AG20443 (cell line): ENCODE results near the gene NDST1.
A peak's percentile ranks its signal among the peaks of the same experiment; 100 is the strongest.
"Not testable (repeated sequence)": the region's sequence is repeated elsewhere in the genome, so short reads cannot be mapped to it uniquely, and the experiment has no call there.

Source experiments
- DNase-seq: peaks from one replicate; pipeline ENCODE4 v3.0.0; 2012; ENCODE audit warnings: low spot score, mixed read lengths

The NDST1 gene

GRCh38 chr5:150508277-150508640 lies 328 bp downstream of the NDST1 start:
- no peak for DNase-seq

DNA sequence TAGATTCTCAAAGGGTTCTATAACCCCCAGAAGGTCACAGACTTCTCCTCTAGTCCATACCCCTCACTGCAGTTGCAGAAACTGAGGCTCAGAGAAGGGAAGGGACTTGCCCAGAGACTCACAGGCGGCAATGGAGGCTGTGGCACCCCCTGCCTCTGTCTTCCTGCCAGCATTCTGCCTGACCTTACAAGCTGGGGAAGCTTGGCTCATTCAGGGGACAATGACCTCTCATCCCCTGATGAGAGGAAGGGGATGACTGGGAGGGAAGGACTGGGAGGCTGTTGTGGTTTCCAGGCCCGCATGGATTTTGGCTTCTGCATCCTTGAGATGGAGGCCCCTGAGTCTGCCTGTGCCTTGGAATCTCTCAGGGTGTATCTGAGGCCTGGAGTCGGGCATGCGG lies 897 bp downstream of the NDST1 start:
- no peak for DNase-seq

DNA sequence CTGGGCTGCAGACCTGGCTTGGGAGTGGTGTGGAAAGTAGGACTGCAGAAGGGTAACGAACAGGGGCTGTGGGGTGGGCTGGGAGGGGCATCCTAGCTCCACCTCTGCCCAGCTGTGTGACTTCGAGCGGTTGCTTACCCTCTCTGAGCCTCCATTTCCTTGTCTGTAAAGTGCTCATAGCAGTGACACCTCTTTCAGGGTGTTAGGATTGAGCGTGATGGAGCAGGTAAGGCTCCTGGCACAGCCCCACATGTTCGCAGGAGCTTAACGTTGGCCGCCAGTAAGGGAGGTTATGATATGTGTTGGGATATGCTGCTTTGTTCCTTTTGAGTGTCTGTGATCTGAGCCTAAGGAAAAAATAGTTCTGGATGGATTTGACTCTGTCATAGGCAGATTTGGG lies 2.1 kb downstream of the NDST1 start:
- DNase-seq = no peak

DNA sequence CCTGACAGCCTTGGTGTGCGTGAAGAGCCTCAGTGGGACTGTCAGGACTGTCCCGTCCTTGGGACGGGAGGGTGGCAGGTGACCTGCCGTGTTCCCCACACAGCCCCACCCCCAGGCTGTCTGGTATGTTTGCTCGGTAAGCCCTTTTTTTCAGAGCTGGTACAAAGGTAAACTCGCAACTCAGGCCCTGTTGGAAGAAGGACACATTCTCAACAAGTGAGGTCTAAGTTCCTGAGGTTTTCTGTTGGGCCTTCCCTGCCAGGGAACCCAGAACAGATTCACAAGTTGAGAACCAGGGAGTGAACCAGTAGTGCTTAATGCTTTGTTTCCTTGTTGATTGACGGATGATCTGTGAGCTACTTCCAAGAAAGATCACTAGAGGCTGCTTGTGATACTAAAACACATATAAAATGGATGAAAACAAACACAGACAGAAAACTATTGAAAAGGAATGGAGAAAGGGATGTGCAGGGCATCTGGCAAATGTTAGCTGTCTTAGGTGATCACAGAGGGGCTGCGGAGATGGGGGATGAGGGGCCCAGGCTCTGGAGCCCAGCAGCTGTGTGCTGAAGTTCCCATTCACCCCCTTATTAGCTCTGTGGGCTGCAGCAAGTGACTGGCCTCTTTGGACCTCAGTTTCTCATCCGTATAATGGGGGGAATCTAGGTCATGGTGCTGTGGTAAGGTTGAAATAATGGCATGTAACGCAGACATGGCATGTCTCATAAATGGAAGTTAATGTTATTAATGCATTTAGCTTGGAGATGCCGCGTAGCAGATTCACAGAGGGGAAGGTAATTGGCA lies 2.7 kb downstream of the NDST1 start:
- no peak for DNase-seq

DNA sequence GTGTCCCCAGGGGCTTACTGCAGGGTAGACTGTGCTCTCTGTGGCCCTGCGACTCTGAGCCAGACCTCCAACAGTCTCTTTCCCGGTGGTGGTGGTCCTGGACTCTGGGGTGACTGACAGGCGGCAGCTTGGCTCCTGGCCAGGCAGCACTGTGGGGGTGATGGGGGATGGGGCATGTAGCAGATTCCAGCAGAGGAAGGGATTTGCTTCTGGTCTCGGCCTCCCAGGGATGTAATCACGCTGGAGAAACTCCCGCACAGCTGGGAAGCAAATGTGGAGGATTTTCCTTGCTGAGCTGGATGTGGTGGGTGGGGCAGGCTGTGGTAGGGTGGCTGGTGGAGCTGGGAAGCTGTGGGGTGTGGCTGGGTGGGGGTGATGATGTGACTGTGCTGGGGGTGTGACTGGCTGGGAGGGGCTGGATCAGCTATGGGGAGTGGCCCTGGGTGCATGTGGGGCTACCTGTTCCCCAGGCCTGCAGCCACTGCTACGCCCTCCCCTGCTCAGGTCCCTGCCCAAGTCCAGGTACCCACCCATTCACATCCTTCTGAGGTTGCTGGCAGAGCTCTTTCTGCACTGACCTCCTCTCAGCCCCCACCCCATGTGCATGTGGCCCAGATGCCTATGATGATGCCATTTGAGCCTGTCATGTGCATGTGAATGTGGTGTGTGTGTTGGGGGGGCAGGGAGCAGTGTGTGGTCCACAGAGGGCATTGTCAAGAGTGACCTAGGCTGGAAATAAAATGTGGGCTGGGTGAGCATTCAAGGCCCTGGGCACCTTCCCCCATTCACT lies 3.8 kb downstream of the NDST1 start:
- peak; percentile 91 for DNase-seq

GRCh38 chr5:150512368-150512747 lies 4.4 kb downstream of the NDST1 start:
- no peak for DNase-seq

DNA sequence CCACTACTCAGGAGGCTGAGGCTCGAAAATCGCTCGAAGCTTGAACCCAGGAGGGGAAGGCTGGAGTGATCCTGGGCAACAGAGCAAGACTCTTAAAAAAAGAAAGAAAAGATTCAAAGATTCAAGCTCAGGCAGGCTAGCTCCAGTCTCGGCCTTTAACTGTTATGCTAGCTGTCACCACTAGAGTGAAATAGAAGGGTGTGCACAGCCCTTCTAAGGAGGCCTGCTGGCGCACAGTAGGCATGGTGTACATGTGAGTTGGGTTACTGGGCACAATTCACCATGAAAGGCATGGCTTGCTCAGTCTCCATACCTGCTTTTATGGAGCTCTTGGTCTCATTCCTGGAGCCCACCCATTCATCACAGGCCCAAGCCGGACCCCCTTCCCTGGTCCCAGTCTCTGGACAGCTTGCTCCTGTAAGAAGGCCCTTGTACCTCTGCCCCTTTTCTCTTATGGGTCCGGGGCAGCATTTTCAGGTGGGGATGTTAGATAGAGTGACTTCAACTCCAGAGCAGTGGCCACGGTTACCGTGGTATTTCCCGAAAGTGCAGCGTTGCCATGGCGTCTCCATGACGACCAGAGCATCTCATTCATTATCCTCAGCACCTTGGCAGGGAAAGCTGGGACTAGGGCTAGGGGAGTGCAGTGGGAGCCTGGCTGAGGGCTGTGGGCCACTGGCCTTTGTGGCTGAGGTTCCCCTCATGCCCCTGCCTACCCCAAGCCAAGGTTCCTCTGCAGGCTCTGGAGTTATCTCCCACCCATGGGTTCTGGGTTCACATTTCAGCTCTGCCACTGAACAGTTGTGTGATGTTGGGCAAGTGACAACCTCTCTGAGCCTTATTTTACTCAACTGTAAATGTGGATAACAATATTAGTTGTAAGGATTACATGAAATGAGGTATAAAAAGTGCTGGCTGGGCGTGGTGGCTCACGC lies 5.7 kb downstream of the NDST1 start:
- no peak for DNase-seq

DNA sequence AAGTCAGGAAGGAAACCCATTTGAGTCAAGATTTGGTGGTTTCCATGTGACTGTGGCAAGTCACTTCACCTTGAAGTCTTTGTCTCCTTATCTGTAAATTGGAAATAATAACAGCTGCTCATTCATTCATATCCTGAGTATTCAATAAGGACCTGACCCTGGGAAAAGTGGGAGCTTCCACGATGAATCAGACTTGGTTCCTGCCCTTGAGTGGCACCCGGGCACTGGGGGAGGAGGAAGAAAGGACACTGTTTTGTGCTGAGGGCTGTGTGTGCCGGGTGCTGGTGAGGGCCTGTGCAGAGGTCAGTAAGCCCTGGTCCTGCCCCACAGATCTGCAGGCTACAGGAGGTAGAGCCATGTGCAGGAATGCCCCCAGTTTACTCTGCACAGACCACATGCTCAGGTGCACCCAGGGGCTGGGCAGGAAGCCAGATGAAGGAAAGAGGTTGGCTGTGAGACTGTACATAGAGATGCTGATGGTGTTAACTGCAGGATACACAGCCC lies 6.8 kb downstream of the NDST1 start:
- DNase-seq = no peak

DNA sequence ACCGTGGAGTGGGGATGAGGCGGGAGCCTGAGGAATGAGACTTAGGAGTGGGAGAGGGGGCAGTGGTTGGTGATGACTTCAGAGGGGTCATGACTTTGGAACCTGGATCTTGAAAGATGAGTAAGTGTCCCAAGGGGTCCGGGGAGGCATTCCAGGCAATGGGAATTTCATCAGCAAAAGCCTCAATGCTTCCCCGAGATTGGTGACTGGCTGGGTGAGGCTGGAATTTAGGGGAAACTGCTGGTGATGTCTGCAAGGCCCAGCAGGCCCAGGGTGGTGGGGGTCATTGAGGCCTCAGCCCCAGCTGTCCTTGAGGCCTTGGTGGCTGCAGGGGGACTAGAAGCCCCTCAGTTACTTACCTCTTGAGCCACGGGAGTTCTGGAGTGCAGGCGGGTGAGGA lies 7.5 kb downstream of the NDST1 start:
- peak; percentile 73 for DNase-seq

GRCh38 chr5:150516011-150516410 lies 8.1 kb downstream of the NDST1 start:
- DNase-seq = peak; percentile 59

- DNase-seq = peak; percentile 94
Observed at GRCh38 chr5:150517272-150518152, 9.6 kb downstream of the NDST1 start.

DNA sequence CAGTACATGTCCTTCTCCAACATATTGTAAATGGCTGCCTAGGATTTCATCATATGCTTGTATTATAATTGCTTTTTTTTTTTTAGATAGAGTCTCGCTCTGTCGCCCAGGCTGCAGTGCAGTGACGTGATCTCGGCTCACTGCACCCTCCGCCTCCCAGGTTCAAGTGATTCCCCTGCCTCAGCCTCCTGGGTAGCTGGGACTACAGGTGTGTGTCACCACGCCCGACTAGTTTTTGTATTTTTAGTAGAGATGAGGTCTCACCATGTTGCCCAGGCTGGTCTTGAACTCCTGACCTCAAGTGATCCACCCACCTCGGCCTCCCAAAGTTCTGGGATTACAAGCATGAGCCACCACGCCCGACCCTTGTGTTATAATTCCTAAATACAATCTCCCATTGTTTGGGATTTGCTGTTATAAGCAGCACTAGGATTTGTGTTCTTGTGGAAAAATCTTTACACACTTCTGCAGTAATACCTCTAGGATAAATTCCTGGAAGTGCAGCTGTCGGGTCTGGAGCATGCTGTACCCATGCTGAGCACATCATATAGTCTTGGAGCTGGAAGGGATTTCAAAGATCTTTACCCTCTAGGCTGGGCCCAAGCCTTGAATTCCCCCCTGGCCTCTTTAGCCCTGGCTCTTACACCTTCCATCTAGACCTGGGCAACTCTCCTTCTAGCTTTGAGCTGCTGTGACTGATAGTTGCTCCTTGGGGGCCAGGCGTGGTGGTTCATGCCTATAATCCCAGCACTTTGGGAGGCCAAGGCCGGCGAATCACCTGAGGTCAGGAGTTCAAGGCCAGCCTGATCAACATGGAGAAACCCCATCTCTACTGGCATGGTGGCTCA lies 11.0 kb downstream of the NDST1 start:
- not testable (repeated sequence) for DNase-seq

DNA sequence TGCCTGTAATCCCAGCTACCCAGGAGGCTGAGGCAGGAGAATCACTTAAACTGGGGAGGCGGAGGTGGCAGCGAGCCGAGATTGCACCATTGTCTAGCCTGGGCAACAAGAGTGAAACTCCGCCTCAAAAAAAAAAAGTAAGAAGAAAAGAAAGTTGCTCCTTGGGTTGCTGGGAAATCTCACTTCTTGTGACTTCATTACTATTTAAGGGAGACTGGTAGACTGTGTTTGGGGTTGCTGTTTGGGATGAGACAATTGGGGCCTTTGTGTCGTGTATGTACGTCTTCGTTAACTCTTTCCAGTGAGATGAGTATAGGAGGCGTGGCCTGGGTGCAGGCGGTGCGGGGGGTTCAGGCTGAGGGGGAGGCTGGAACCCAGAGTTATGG lies 11.6 kb downstream of the NDST1 start:
- DNase-seq = no peak

- DNase-seq = no peak
Observed at GRCh38 chr5:150519978-150520377, 12.0 kb downstream of the NDST1 start.

GRCh38 chr5:150520747-150521521 lies 13.0 kb downstream of the NDST1 start:
- DNase-seq = no peak

DNA sequence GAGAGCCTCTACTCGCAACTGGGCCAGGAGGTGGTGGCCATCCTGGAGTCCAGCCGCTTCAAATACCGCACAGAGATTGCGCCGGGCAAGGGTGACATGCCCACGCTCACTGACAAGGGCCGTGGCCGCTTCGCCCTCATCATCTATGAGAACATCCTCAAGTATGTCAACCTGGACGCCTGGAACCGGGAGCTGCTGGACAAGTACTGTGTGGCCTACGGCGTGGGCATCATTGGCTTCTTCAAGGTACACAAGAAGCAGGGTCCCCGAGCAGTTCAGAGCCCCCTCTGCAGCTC lies 13.5 kb downstream of the NDST1 start:
- DNase-seq = no peak

- no peak for DNase-seq
Observed at GRCh38 chr5:150521939-150522503, 14.1 kb downstream of the NDST1 start.

- DNase-seq = no peak
Observed at GRCh38 chr5:150522504-150523414, 14.8 kb downstream of the NDST1 start.
